Measurements from ENCODE around the gene LHFPL2. TPM values are rescaled to one million over a fixed set of nuclear protein-coding genes. Genes with fewer than 3 reads are reported as not detected.

The LHFPL2 gene
- total and polyA plus RNA-seq, 2 experiments from 2014 or later = 10.6 to 50.8 TPM

DNA sequence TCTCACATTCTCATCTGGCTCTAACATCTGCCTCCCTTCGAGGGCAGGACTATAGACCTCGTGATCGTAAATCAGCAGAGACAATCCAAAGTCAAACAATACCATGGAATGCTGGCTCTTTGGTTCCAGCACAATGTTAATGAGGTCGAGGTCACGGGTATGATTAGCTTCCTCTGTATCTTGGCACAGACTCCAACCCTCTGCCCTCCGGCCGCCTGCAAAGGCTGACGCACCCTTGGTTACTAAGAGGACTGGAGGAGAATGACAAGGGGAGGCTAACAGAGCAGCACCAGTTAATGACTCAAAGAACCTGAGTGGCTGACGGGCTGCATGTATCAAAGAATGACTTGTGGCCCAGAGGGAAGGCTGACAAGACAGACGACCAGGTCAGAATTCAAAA, 10.1 kb downstream of the LHFPL2 start:
- H3K79me2 ChIP-seq (replicated peaks; ENCODE audit: insufficient read depth) = peaks cover 100% of the 10 kb centered on the region
- H3K36me3 Mint-ChIP-seq (ENCODE audit: low read depth) = peaks cover 31% of the 10 kb centered on the region
- H3K27me3 ChIP-seq (ENCODE audit: insufficient read depth) = no peaks in the 10 kb centered on the region
- H3K4me3 Mint-ChIP-seq = no peak overlapping the region
- DNase-seq (ENCODE audit: low spot score) (no peak), ATAC-seq (peak; percentile 30; the same call in 2 of the 3 replicates)
- H3K27ac Mint-ChIP-seq = 0 out of 2 replicates have a peak overlapping the region, but pooled peaks have one; percentile 60
- H3F3A ChIP-seq (replicated peaks; ENCODE audit: low read depth) = no peaks in the 10 kb centered on the region
- H3K9me2 ChIP-seq (ENCODE audit: insufficient read depth) = no peaks in the 10 kb centered on the region
- H3K27me3 Mint-ChIP-seq (ENCODE audit: insufficient read depth, low read depth, poor library complexity) = peaks cover 4% of the 10 kb centered on the region
- H3K4me1 Mint-ChIP-seq = peaks cover 66% of the 10 kb centered on the region
- H4K20me1 ChIP-seq (replicated peaks; ENCODE audit: insufficient read depth) = peaks cover 58% of the 10 kb centered on the region
- no peak overlapping the region for H3K4me2 ChIP-seq
- no peaks in the 10 kb centered on the region; the same call in 2 of the 3 replicates for H3K9me3 Mint-ChIP-seq
- H2AFZ ChIP-seq = no peak overlapping the region
- H3K36me3 ChIP-seq (ENCODE audit: insufficient read depth) = peaks cover 7% of the 10 kb centered on the region
- no peak overlapping the region; the same call in 1 of the 2 replicates for H3K27ac ChIP-seq (ENCODE audit: low read depth)
- no peak for TF ChIP-seq ZNF331 (CRISPR knock-in tag; IDR thresholded peaks at IDR 0.05; ENCODE audit: low read depth)
- no peak for TF ChIP-seq EZH2phosphoT487 (IDR thresholded peaks at IDR 0.05; ENCODE audit: unreplicated experiment)
- no peak for TF ChIP-seq CREB1 (CRISPR knock-in tag; IDR thresholded peaks at IDR 0.05; ENCODE audit: low read depth)
- TF ChIP-seq, protein P1, sequence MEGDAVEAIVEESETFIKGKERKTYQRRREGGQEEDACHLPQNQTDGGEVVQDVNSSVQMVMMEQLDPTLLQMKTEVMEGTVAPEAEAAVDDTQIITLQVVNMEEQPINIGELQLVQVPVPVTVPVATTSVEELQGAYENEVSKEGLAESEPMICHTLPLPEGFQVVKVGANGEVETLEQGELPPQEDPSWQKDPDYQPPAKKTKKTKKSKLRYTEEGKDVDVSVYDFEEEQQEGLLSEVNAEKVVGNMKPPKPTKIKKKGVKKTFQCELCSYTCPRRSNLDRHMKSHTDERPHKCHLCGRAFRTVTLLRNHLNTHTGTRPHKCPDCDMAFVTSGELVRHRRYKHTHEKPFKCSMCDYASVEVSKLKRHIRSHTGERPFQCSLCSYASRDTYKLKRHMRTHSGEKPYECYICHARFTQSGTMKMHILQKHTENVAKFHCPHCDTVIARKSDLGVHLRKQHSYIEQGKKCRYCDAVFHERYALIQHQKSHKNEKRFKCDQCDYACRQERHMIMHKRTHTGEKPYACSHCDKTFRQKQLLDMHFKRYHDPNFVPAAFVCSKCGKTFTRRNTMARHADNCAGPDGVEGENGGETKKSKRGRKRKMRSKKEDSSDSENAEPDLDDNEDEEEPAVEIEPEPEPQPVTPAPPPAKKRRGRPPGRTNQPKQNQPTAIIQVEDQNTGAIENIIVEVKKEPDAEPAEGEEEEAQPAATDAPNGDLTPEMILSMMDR (conservative IDR thresholded peaks at IDR 0.05; ENCODE audit: low read depth in 2 of 2) = no peak
- TF ChIP-seq POLR2AphosphoS5 (IDR thresholded peaks at IDR 0.05; ENCODE audit: low read depth) = no peak
- TF ChIP-seq, protein P2, sequence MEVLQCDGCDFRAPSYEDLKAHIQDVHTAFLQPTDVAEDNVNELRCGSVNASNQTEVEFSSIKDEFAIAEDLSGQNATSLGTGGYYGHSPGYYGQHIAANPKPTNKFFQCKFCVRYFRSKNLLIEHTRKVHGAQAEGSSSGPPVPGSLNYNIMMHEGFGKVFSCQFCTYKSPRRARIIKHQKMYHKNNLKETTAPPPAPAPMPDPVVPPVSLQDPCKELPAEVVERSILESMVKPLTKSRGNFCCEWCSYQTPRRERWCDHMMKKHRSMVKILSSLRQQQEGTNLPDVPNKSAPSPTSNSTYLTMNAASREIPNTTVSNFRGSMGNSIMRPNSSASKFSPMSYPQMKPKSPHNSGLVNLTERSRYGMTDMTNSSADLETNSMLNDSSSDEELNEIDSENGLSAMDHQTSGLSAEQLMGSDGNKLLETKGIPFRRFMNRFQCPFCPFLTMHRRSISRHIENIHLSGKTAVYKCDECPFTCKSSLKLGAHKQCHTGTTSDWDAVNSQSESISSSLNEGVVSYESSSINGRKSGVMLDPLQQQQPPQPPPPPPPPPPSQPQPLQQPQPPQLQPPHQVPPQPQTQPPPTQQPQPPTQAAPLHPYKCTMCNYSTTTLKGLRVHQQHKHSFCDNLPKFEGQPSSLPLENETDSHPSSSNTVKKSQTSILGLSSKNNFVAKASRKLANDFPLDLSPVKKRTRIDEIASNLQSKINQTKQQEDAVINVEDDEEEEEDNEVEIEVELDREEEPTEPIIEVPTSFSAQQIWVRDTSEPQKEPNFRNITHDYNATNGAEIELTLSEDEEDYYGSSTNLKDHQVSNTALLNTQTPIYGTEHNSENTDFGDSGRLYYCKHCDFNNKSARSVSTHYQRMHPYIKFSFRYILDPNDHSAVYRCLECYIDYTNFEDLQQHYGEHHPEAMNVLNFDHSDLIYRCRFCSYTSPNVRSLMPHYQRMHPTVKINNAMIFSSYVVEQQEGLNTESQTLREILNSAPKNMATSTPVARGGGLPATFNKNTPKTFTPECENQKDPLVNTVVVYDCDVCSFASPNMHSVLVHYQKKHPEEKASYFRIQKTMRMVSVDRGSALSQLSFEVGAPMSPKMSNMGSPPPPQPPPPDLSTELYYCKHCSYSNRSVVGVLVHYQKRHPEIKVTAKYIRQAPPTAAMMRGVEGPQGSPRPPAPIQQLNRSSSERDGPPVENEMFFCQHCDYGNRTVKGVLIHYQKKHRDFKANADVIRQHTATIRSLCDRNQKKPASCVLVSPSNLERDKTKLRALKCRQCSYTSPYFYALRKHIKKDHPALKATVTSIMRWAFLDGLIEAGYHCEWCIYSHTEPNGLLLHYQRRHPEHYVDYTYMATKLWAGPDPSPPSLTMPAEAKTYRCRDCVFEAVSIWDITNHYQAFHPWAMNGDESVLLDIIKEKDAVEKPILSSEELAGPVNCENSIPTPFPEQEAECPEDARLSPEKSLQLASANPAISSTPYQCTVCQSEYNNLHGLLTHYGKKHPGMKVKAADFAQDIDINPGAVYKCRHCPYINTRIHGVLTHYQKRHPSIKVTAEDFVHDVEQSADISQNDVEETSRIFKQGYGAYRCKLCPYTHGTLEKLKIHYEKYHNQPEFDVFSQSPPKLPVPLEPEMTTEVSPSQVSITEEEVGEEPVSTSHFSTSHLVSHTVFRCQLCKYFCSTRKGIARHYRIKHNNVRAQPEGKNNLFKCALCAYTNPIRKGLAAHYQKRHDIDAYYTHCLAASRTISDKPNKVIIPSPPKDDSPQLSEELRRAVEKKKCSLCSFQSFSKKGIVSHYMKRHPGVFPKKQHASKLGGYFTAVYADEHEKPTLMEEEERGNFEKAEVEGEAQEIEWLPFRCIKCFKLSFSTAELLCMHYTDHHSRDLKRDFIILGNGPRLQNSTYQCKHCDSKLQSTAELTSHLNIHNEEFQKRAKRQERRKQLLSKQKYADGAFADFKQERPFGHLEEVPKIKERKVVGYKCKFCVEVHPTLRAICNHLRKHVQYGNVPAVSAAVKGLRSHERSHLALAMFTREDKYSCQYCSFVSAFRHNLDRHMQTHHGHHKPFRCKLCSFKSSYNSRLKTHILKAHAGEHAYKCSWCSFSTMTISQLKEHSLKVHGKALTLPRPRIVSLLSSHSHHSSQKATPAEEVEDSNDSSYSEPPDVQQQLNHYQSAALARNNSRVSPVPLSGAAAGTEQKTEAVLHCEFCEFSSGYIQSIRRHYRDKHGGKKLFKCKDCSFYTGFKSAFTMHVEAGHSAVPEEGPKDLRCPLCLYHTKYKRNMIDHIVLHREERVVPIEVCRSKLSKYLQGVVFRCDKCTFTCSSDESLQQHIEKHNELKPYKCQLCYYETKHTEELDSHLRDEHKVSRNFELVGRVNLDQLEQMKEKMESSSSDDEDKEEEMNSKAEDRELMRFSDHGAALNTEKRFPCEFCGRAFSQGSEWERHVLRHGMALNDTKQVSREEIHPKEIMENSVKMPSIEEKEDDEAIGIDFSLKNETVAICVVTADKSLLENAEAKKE (CRISPR knock-in tag; IDR thresholded peaks at IDR 0.05) = no peak
- TF ChIP-seq, protein P3, sequence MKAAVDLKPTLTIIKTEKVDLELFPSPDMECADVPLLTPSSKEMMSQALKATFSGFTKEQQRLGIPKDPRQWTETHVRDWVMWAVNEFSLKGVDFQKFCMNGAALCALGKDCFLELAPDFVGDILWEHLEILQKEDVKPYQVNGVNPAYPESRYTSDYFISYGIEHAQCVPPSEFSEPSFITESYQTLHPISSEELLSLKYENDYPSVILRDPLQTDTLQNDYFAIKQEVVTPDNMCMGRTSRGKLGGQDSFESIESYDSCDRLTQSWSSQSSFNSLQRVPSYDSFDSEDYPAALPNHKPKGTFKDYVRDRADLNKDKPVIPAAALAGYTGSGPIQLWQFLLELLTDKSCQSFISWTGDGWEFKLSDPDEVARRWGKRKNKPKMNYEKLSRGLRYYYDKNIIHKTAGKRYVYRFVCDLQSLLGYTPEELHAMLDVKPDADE (IDR thresholded peaks at IDR 0.05) = no peak
- TF ChIP-seq ZNF114 (CRISPR knock-in tag; IDR thresholded peaks at IDR 0.05) = no peak
- no peak for TF ChIP-seq NANOG (IDR thresholded peaks at IDR 0.05; ENCODE audit: borderline replicate concordance)
- no peak for TF ChIP-seq STAT1 (IDR thresholded peaks at IDR 0.05; ENCODE audit: unreplicated experiment)
- TF ChIP-seq JUNB (IDR thresholded peaks at IDR 0.05; ENCODE audit: unreplicated experiment) = no peak
- TF ChIP-seq, protein P4, sequence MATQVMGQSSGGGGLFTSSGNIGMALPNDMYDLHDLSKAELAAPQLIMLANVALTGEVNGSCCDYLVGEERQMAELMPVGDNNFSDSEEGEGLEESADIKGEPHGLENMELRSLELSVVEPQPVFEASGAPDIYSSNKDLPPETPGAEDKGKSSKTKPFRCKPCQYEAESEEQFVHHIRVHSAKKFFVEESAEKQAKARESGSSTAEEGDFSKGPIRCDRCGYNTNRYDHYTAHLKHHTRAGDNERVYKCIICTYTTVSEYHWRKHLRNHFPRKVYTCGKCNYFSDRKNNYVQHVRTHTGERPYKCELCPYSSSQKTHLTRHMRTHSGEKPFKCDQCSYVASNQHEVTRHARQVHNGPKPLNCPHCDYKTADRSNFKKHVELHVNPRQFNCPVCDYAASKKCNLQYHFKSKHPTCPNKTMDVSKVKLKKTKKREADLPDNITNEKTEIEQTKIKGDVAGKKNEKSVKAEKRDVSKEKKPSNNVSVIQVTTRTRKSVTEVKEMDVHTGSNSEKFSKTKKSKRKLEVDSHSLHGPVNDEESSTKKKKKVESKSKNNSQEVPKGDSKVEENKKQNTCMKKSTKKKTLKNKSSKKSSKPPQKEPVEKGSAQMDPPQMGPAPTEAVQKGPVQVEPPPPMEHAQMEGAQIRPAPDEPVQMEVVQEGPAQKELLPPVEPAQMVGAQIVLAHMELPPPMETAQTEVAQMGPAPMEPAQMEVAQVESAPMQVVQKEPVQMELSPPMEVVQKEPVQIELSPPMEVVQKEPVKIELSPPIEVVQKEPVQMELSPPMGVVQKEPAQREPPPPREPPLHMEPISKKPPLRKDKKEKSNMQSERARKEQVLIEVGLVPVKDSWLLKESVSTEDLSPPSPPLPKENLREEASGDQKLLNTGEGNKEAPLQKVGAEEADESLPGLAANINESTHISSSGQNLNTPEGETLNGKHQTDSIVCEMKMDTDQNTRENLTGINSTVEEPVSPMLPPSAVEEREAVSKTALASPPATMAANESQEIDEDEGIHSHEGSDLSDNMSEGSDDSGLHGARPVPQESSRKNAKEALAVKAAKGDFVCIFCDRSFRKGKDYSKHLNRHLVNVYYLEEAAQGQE (IDR thresholded peaks at IDR 0.05; ENCODE audit: unreplicated experiment) = no peak
- no peak for TF ChIP-seq EZH2 (IDR thresholded peaks at IDR 0.05; ENCODE audit: low read depth, unreplicated experiment)
- no peak overlapping the region for H3K4me3 ChIP-seq
- peaks cover 35% of the 10 kb centered on the region for H3K4me1 ChIP-seq (ENCODE audit: insufficient read depth)
